NCI-H2227 (cell line): ENCODE data around the gene ELP4.

Source experiments
- DNase-seq: peaks from one replicate; lab custom pipeline; 2025; ENCODE audit not compliant: unreplicated experiment; lab: John Stamatoyannopoulos, UW

ELP4 gene

DNA sequence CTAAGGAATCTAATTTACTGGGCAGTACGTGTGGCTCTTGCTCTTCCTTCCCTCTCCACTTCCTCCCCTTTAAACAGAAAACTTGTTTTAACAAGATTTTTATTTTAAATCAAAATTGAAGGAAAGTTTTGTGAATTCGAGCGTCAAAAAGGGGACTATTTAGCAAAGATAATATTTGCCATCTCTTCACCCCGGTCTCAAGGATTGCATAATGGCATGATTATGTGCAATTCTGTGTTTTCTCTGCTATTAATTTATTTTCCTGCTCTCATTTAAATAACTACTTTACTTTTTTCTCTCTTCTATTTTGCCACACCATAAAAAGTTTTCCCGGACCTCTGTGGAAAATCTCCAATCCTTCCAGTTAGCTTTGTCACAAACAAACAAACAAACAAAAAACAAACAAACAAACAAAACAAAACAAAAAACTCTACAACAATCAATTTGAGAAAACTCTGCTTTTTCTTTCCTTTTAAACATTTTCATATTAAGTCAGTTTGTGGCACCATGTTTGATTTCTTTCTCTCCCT lies 311.7 kb downstream of the ELP4 start:
- no peak for DNase-seq

DNA sequence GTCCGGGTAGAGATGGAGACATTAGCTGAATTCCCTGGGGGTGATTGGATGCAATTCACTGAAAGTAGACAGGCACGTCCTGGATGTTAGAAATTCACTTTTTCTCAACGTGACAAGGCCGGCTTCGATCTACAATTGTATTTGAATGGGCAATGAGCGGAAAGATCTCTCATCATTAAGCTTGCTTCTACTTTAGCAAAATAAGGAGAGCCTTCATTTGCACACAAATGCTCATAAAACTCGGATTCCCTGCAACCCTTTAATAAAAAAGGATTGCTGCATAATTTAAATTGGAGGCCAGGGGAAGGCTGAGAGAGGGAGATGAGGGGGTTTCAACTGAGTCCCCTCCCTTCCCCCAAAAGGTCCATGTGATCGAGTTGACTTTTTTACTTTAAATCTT lies 312.2 kb downstream of the ELP4 start:
- DNase-seq: no peak

- no peak for DNase-seq
Measured at GRCh38 chr11:31822175-31822926, 312.8 kb downstream of the ELP4 start.

GRCh38 chr11:31822927-31823643 lies 313.5 kb downstream of the ELP4 start:
- no peak for DNase-seq

DNA sequence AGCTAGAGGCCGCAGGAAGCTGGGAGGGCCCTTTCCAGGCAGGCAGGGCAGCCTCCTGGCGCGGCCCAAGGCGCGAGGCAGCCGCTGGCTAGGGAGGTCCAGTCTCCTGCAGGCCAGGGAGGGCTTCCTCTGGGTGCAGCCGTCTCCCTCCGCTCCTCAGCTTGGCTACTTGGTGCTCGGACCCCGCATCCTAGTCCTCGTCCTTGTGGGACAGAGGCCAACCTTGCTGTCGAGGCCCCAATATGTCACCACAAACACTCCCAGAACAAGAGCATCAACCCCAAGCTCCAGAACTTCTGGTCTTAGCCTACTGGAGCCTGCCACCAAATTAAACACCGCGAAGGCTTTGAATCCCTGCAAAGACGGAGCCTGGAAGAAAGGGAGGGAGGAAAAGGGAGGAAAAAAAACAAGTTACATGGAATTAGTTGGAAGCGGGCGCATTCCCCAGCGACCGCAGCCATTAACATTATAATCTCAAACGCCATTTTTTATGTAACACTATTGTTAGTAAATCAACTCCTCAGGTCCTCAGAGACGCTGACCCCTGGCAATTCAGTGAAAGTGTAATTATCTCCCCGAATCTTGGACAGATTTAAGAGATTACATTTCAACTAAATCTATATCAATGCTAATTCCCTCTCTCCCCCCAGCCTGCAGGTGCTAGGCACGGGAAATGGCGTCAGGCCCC lies 314.2 kb downstream of the ELP4 start:
- no peak for DNase-seq

DNA sequence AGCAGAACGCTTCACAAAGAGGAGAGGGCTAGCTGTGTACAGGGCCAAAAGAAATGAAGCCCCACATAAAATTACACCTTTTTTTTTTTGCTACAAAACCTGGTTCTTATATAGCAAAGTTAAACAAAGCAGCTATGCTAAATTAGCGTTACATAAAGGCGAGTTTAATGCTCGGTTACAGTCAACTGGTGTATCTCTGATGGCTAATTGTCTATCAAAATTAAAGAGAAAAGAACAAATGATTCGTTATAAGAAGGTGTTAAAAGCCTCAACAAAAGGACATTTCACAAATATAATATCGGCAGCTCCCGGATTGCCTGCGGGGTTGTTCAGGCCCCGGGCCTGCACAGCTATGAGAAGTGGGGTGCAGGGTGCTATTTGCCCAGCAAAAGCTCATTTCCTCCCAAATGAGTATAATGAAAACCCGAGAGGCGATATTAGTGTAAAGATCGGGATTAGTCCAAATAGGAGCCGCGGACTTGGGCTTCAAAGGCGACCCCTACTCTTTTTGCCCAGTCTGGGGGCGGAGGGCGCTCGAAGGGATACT lies 314.8 kb downstream of the ELP4 start:
- no peak for DNase-seq

DNA sequence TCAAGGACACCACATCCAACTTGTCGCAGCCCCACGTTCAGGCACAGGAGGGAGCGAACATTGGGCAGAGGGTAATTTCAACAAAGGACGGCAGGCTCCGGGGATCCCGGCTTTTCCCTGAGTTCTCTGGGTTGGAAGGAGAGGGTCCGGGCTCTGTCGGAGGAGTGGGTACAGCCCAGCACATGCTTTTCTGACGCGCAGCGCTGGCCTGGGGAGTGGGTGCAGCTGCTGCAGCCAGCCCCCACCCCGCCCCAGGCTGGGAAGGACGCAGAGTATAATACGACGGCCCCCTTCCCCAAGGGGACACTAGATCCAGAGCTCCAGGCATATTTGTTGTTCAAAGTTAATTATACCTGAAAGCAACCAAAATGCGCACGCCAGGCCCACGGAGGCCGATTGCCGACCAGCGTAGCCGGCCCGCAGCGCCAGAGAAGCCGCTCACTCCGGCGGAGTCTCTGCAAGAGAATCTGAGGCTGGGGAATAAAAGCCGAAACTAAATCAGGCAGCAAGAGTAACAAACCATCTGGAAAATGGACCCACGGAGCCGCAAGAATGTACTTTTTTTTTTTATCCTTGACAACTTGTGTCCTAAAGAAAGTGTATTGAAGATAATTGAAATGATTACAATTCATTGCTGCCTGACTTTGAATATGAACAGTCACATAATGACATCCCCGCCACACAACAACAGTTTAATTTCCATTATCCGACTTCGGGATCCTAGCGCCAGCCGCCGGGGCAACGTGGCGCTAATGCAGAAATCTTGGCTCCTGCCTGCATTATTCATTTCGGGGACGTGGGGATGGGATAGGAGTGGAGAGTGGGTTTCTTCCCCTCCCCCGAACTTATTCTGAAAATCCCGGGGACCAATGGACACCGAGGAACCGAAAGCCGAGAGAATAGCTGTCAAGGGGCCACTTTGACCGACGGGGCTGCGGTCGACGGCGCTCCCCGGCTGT lies 315.6 kb downstream of the ELP4 start:
- DNase-seq: no peak

- no peak for DNase-seq
Measured at GRCh38 chr11:31825838-31826484, 316.4 kb downstream of the ELP4 start.

DNA sequence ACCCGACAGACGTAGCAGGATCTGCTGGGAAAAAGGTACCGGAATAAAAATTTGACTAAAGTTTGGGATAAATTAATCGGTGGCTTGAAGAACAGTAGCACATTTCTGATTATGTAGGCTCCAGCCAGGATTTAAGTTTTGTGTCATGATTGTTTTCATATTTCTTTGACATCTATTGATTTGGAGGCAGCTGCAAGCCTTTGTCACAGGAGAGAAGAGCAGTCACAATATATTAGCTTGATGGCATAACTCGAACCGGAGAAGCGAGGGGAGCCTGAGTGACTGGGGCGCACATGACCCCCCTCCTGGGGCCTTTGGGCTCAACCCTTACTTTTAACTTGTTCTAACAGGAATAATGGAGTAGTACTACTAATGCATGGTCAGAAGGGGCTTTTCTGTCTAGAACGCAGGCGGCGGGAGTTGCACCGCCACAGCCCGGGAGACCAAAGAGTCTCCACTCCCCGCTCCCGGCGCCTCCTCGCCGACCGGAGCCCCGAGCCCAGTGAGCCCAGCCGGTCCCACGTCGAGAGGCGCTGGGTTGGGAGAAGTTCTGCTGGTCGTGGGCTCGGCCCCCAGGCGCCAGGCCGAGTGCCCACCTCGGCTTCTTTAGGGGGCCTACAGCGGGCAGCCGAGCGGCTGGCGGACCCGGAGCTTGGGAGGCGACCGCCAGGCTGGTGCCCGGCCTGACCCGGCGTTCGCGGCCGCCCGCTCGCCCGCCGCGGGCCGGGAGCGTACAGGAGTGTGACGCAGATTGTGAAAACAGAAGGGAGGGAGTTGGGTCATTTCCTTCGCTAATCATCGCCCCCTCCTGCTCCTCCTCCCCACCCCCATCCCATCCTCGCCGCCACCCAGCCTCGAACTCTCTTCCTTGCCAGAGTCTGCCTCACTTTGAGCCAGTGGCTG lies 317.2 kb downstream of the ELP4 start:
- DNase-seq: no peak

DNA sequence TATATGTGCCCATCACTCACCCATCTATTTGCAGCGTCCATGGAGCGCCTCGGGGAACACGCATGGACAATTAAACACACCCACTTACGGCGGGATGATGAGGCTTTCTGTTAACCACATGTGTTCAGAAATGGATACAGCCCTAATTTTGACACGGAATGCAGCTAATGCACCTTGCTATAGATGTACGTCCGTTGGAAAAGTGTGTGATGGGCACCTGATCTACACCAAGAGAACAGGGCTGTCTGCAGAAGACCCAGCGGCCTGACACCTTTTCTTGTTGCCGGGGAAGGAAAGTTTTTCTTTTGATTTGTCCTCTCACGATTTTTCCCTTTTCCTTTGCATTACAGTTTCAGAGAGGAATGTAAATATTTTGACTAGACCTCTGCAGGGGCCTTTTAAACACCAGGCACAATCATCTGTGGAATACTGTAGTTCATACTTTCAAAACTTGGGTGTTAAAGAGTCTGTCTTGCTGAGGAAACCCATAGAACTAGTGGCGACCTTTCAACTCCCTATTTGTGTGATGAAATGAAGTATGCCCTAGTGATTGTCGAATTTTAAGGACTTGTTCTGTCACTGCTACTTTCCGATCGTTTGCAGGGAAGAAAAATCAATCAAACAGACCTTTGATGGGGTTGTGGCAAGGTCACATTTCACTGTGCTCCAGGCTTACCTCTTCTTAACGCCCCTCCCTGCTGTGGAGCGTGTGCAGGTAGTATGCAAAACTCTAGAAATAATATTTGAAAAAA lies 318.1 kb downstream of the ELP4 start:
- no peak for DNase-seq

DNA sequence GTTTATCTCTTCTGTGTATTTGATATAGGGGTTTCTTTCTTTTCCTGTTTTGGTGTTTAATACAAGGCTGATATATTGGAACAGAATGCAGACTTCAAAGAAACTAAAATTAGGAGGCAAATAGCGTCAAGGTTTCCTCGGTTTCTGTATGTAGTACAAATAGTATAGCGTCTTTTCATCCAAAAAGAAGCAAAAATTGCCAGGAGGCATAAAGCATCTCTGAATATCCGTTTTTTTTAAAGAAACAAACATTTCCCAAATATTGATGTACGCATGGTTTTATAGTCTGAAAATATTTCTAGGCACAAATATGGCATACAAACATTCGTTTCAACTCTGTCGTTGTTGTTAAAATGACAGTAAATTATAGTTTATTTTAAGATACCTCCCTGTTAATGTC lies 318.6 kb downstream of the ELP4 start:
- no peak for DNase-seq

GRCh38 chr11:31830406-31830805 lies 320.8 kb downstream of the ELP4 start:
- DNase-seq: no peak

GRCh38 chr11:31834237-31834636 lies 324.7 kb downstream of the ELP4 start:
- DNase-seq: no peak
